Kidney (tissue), 22 donors: Measurements from ENCODE around the gene STK11. TPM values are rescaled to one million over a fixed set of nuclear protein-coding genes. Genes with fewer than 3 reads are reported as not detected.

Source experiments
- DNase-seq, 5 donors: peaks; one replicate each; pipeline ENCODE4 v3.0.0-alpha.2; 2013 to 2020
- FAIRE-seq: peaks from 2 replicates; lab custom pipeline; 2012; peaks lifted over from hg19 to GRCh38; lab: Jason Lieb, UNC
- H3K27ac ChIP-seq, 2 donors: one replicate each; pipeline ENCODE4 v1.7.0; 2013; ENCODE audit warnings: low read depth in 2 of 2, low read length in 2 of 2, inconsistent platforms in 1 of 2
- H3K27me3 ChIP-seq: one replicate; pipeline ENCODE4 v1.7.1; 2013; ENCODE audit warnings: low read length, inconsistent platforms; ENCODE audit not compliant: control insufficient read depth, insufficient read depth
- H3K36me3 ChIP-seq, 3 donors: one replicate each; pipeline versions ENCODE4 v1.7.0 to v1.7.1; 2013; ENCODE audit warnings: low read length in 3 of 3, control low read depth in 1 of 3, inconsistent platforms in 1 of 3; ENCODE audit not compliant: insufficient read depth in 3 of 3, control insufficient read depth in 2 of 3
- H3K4me1 ChIP-seq, 3 donors: one replicate each; pipeline versions ENCODE4 v1.7.0 to v1.7.1; 2013; ENCODE audit warnings: low read length in 3 of 3, inconsistent platforms in 1 of 3, low read depth in 1 of 3; ENCODE audit not compliant: control insufficient read depth in 2 of 3, insufficient read depth in 2 of 3
- H3K4me3 ChIP-seq, 3 donors: one replicate each; pipeline versions ENCODE4 v1.7.0 to v1.8.1; 2013; ENCODE audit warnings: low read length in 3 of 3, control low read depth in 1 of 3, inconsistent platforms in 1 of 3
- H3K9ac ChIP-seq, 3 donors: one replicate each; pipeline versions ENCODE4 v1.7.0 to v1.7.1; 2013; ENCODE audit warnings: low read length in 3 of 3, control low read depth in 1 of 3, inconsistent platforms in 1 of 3
- H3K9me3 ChIP-seq, 3 donors: one replicate each; pipeline versions ENCODE4 v1.7.0 to v1.7.1; 2013; ENCODE audit warnings: low read length in 3 of 3, control low read depth in 1 of 3, inconsistent platforms in 1 of 3; ENCODE audit not compliant: control insufficient read depth in 2 of 3, insufficient read depth in 1 of 3
- intact Hi-C: fragments of 100-400 bp; cut with DNase I; formaldehyde crosslinking; loops from one replicate; pipeline ENCODE4 v1.11.1; 2022
- long read RNA-seq, 10 donors: library from polyadenylated mRNA in 1 of 10; unstranded in 1 of 10; transcript quantifications; one replicate each; pipeline ENCODE4 v2.0.0 and lab custom pipeline, GENCODE V29; 2021 to 2026
- polyA plus RNA-seq: library from polyadenylated mRNA; stranded (reverse); fragments of 350-450 nt; fragmentation: Illumina TruSeq; extraction: RNeasy Lipid Tissue Mini Kit (QIAGEN cat#74804); gene quantifications from one replicate; pipeline ENCODE4 v1.2.3, GENCODE V29; 2014; ENCODE audit warnings: low read depth, low replicate concordance; ENCODE audit not compliant: insufficient read depth
- total RNA-seq: library from RNA; stranded (reverse); fragmentation: NEBNext Ultra II Directional; extraction: Animal tissue kit (Norgen Biotek cat#: 25700); gene quantifications from one replicate; pipeline ENCODE4 v1.2.1, GENCODE V29; 2021
- TF ChIP-seq, protein P1 (sequence below): IDR thresholded peaks from 3 replicates; pipeline ENCODE4 v1.5.1; 2012; ENCODE audit warnings: mild to moderate bottlenecking, moderate library complexity, borderline replicate concordance; ENCODE audit not compliant: insufficient read depth; ENCODE audit errors: extremely low read depth
- donor health status: control.
- donor health status: control.
- donor health status: control.
- donor health status: control.
- donor health status: control.
- donor health status: DM: yes; HTN: yes; CAD: no.
- donor health status: Normal renal cell carcinoma (clear cell type).

STK11 gene, protein sequence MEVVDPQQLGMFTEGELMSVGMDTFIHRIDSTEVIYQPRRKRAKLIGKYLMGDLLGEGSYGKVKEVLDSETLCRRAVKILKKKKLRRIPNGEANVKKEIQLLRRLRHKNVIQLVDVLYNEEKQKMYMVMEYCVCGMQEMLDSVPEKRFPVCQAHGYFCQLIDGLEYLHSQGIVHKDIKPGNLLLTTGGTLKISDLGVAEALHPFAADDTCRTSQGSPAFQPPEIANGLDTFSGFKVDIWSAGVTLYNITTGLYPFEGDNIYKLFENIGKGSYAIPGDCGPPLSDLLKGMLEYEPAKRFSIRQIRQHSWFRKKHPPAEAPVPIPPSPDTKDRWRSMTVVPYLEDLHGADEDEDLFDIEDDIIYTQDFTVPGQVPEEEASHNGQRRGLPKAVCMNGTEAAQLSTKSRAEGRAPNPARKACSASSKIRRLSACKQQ
- total RNA-seq = 57.7 TPM
- polyA plus RNA-seq = 40.7 TPM
- long read RNA-seq, donor 1, partial matches to known transcripts = 0 of 4 reads
- long read RNA-seq, donor 1, other reads (novel, unspliced or antisense) = 0 of 4 reads
- long read RNA-seq, donor 2, partial matches to known transcripts = 0 of 4 reads
- long read RNA-seq, donor 2, other reads (novel, unspliced or antisense) = 0 of 4 reads
- long read RNA-seq, donor 3, transcript STK11-201 (10 exons, 2,611 nt) = major isoform, 7 of 7 reads
- long read RNA-seq, donor 3, partial matches to known transcripts = 0 of 7 reads
- long read RNA-seq, donor 3, other reads (novel, unspliced or antisense) = 0 of 7 reads
- long read RNA-seq, donor 4, transcript STK11-201 (10 exons, 2,611 nt) = major isoform, 13 of 13 reads
- long read RNA-seq, donor 4, partial matches to known transcripts = 0 of 13 reads
- long read RNA-seq, donor 4, other reads (novel, unspliced or antisense) = 0 of 13 reads
- long read RNA-seq, donor 5 = 0 reads
- long read RNA-seq, donor 6, transcript STK11-201 (10 exons, 2,611 nt) = major isoform, 7 of 7 reads
- long read RNA-seq, donor 6, partial matches to known transcripts = 0 of 7 reads
- long read RNA-seq, donor 6, other reads (novel, unspliced or antisense) = 0 of 7 reads
- long read RNA-seq, donor 7, transcript STK11-201 (10 exons, 2,611 nt) = major isoform, 64 of 113 reads
- long read RNA-seq, donor 7, partial matches to known transcripts = 15 of 113 reads
- long read RNA-seq, donor 7, other reads (novel, unspliced or antisense) = 33 of 113 reads
- long read RNA-seq, donor 8, transcript STK11-201 (10 exons, 2,611 nt) = major isoform, 5 of 5 reads
- long read RNA-seq, donor 8, partial matches to known transcripts = 0 of 5 reads
- long read RNA-seq, donor 8, other reads (novel, unspliced or antisense) = 0 of 5 reads
- long read RNA-seq, donor 9, partial matches to known transcripts = 0 of 2 reads
- long read RNA-seq, donor 9, other reads (novel, unspliced or antisense) = 0 of 2 reads
- long read RNA-seq, donor 10, partial matches to known transcripts = 0 of 3 reads
- long read RNA-seq, donor 10, other reads (novel, unspliced or antisense) = 0 of 3 reads

DNA sequence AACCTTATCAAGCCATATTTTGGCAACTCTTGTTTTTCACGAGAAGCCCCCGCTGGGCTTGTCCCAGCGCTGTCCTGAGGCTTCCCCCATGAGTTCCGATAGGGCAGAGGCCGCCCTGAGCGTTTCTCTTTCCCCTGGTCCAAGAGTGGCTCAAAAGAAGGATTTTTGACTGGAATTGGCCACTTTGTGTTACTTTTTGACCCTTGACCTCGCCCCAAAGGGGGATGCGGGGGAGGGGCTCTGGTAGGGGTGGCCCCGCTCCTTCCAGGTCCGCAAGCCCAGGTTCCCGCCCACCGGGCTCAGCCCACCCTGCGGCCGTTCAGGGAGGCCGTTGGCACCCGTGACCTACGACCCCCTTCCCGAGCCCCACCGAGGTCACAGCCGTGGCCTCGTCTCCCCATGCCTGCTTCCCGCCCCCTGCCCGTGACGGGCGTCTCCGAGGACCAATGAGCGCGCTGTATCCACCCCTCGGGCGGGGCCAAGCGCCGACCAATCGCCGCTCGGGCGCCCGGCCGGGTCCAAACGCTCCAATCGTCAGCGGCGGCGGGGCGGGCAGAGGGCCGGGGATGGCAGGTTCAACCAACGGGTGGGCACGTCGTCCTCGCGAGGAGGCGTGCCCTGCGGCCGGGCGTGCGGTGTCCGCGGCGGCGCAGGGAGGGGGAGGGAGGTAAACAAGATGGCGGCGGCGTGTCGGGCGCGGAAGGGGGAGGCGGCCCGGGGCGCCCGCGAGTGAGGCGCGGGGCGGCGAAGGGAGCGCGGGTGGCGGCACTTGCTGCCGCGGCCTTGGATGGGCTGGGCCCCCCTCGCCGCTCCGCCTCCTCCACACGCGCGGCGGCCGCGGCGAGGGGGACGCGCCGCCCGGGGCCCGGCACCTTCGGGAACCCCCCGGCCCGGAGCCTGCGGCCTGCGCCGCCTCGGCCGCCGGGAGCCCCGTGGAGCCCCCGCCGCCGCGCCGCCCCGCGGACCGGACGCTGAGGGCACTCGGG lies at the start of gene STK11:
TSS of gene STK11 (plus strand) at position 665 of the 986 bp plus-strand sequence. CDS start 1,136 bp downstream, outside the sequence.
- H3K27me3 ChIP-seq = no peaks in the 10 kb centered on the region
- H3K4me3 ChIP-seq = peak within 1 kb of the TSS; percentile 55 to 90 (median 81)
- H3K4me1 ChIP-seq = peaks cover 3 to 27% (median 4%) of the 10 kb centered on the region in 3 donors
- H3K27ac ChIP-seq = peak within 1 kb of the TSS; percentile 81 to 86
- peak; percentile 98 to 100 (median 99) for DNase-seq
- peak within 1 kb of the TSS in 2 of 3 donors; percentile 82 to 90 for H3K9ac ChIP-seq
- H3K36me3 ChIP-seq = peaks cover 0 to 3% (median 0%) of the 10 kb centered on the region in 3 donors
- TF ChIP-seq, protein P1, sequence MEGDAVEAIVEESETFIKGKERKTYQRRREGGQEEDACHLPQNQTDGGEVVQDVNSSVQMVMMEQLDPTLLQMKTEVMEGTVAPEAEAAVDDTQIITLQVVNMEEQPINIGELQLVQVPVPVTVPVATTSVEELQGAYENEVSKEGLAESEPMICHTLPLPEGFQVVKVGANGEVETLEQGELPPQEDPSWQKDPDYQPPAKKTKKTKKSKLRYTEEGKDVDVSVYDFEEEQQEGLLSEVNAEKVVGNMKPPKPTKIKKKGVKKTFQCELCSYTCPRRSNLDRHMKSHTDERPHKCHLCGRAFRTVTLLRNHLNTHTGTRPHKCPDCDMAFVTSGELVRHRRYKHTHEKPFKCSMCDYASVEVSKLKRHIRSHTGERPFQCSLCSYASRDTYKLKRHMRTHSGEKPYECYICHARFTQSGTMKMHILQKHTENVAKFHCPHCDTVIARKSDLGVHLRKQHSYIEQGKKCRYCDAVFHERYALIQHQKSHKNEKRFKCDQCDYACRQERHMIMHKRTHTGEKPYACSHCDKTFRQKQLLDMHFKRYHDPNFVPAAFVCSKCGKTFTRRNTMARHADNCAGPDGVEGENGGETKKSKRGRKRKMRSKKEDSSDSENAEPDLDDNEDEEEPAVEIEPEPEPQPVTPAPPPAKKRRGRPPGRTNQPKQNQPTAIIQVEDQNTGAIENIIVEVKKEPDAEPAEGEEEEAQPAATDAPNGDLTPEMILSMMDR = no peak
- intact Hi-C loops = no loop called here
- no peaks in the 10 kb centered on the region for H3K9me3 ChIP-seq
- FAIRE-seq = no peak

DNA sequence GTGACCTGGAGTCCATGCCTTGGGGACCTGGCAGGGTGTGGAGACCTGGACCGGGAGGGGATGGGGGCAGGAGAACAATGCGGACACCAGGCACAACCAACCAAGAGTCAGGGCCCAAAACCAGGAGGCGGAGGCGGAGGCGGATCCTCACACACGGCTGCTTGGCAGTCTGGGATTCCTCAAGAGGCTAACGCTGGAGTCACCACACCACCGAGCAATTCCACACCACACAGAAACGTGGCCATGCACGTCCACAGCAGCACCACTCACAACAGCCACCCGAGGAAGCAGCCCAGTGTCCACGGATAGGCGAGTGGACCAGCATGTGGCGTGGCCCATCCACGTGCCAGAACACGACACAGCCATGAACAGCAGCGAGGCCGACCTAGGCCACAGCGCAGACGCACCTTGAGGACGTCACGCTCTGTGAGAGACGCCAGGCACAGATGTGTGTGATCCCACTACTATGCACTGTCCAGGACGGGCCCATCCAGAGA lies 49.2 kb upstream of the STK11 start:
- FAIRE-seq (no peak), DNase-seq (peak in 1 of 5 donors; percentile 79)
- intact Hi-C loops = no loop called here
- Histone ChIP-seq H3K9me3 (no peaks in the 10 kb centered on the region), H3K27ac (peak overlapping the region; percentile 91 to 96), H3K4me3 (no peak overlapping the region), H3K9ac (no peak overlapping the region), H3K27me3 (no peaks in the 10 kb centered on the region), H3K4me1 (peaks cover 0 to 23% (median 6%) of the 10 kb centered on the region in 3 donors), H3K36me3 (peaks cover 0 to 3% (median 0%) of the 10 kb centered on the region in 3 donors)
- TF ChIP-seq, protein P1 = no peak
